ENCODE measurements around the gene USP20. TPM values are rescaled to one million over a fixed set of nuclear protein-coding genes. Genes with fewer than 3 reads are reported as not detected.
A peak's percentile ranks its signal among the peaks of the same experiment; 100 is the strongest.

The USP20 gene
- total and polyA plus RNA-seq, 10 of the 15 experiments (the other 5 are each of a cell fraction or from before 2014, with no cell fraction given), result 0.66 to 23.3 (median 11.0) TPM

GRCh38 chr9:129888293-129889121 is 53.2 kb downstream of the USP20 start (continued):
- TF ChIP-seq CBX3 (IDR thresholded peaks at IDR 0.05; ENCODE audit: borderline replicate concordance, low read depth), result no peak
- no peak for TF ChIP-seq CHD4 (IDR thresholded peaks at IDR 0.05)
- peak; percentile 91 for TF ChIP-seq TARDBP (IDR thresholded peaks at IDR 0.05; ENCODE audit: borderline replicate concordance)
- no peak for TF ChIP-seq ZBTB33 (IDR thresholded peaks at IDR 0.05)
- peak; percentile 96 for TF ChIP-seq BCL11A (IDR thresholded peaks at IDR 0.05; ENCODE audit: low read depth, low read length)
- no peak for TF ChIP-seq FOS (IDR thresholded peaks at IDR 0.05; ENCODE audit: borderline replicate concordance, extremely low read depth, insufficient read length)
- TF ChIP-seq USF2 (IDR thresholded peaks at IDR 0.05; ENCODE audit: borderline replicate concordance, low read depth, low read length), result no peak
- peak; percentile 97 for TF ChIP-seq ATF7 (IDR thresholded peaks at IDR 0.05; ENCODE audit: low read depth)
- no peak for TF ChIP-seq RAD21 (IDR thresholded peaks at IDR 0.05; ENCODE audit: insufficient read depth, low read depth, low read length)
- TF ChIP-seq EZH2 (IDR thresholded peaks at IDR 0.05; ENCODE audit: borderline replicate concordance, control insufficient read depth, low read depth, low read length), result 0 out of 2 replicates have a peak, but pooled peaks have one; percentile 85
- peak in 1 of 2 experiments; percentile 55; a peak in 2 of 3 replicates for TF ChIP-seq EGR1 (IDR thresholded peaks at IDR 0.05; ENCODE audit: borderline replicate concordance in 1 of 2, low read depth in 2 of 2, low read length in 2 of 2)
- TF ChIP-seq TBL1XR1 (IDR thresholded peaks at IDR 0.05; ENCODE audit: low read depth, low read length), result peak; percentile 97
- TF ChIP-seq ASH2L (IDR thresholded peaks at IDR 0.05; ENCODE audit: borderline replicate concordance, low read depth), result peak; percentile 64; the same call in 1 of the 2 replicates
- no peak; the same call in 1 of the 2 replicates for TF ChIP-seq WRNIP1 (IDR thresholded peaks at IDR 0.05; ENCODE audit: borderline replicate concordance, low read depth, low read length)
- TF ChIP-seq KDM1A (IDR thresholded peaks at IDR 0.05; ENCODE audit: borderline replicate concordance), result no peak
- no peak for TF ChIP-seq CTCF (IDR thresholded peaks at IDR 0.05 in 2 of 3, conservative IDR thresholded peaks at IDR 0.05 in 1 of 3; ENCODE audit: control insufficient read depth in 2 of 3, extremely low read depth in 1 of 3, insufficient read depth in 1 of 3, low read depth in 3 of 3, low read length in 3 of 3)
- TF ChIP-seq LARP7 (IDR thresholded peaks at IDR 0.05), result no peak; the same call in none of the 2 replicates
- peak; percentile 96 for TF ChIP-seq POLR2AphosphoS5 (IDR thresholded peaks at IDR 0.05; ENCODE audit: low read length)
- TF ChIP-seq IRF3 (IDR thresholded peaks at IDR 0.05), result no peak
- TF ChIP-seq SUZ12 (IDR thresholded peaks at IDR 0.05; ENCODE audit: unreplicated experiment), result no peak
- no peak for TF ChIP-seq ZSCAN29 (IDR thresholded peaks at IDR 0.05)
- no peak for TF ChIP-seq RUNX3 (IDR thresholded peaks at IDR 0.05; ENCODE audit: low read length)
- TF ChIP-seq PKNOX1 (IDR thresholded peaks at IDR 0.05), result peak; percentile 96
- peak; percentile 44; the same call in 1 of the 2 replicates for TF ChIP-seq TCF7 (IDR thresholded peaks at IDR 0.05; ENCODE audit: borderline replicate concordance)
